Activated T-cell treated with anti-CD3 and anti-CD28 coated beads, Interleukin-2, amount 50 U/mL, for 1 hour (primary cell): ENCODE measurements around the gene A2M.

Source experiments
- DNase-seq: peaks from one replicate; pipeline ENCODE4 v3.0.0-alpha.2; 2020

Gene A2M

GRCh38 chr12:9033265-9033887 is 82.3 kb downstream of the A2M start:
- DNase-seq: no peak

- DNase-seq: no peak
Observed at GRCh38 chr12:9032202-9032964, 83.3 kb downstream of the A2M start.

GRCh38 chr12:9030776-9031175 is 84.9 kb downstream of the A2M start:
- no peak for DNase-seq

- no peak for DNase-seq
Observed at GRCh38 chr12:9027161-9028059, 88.3 kb downstream of the A2M start.

DNA sequence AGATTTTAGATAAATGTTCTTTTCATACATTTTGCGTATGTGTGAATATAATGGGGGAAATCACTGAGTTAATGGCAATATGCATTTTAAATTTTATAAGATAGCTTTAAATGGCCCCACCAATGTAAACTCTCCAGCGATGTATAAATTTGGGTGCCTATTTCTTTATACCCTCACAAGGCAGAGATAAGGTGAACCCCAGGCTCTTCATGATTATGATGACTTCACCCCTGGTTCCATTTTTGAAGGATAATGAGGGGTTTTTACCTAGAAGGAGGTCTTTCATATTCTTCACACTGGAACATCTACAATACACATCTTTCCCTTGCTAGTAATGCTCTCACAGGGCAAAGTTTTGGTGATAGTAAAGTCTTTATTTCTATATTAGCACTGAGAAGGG is 91.2 kb downstream of the A2M start:
- DNase-seq: no peak

GRCh38 chr12:9022592-9022991 is 93.1 kb downstream of the A2M start:
- DNase-seq: no peak
